H7 (cell line): Measurements from ENCODE around the gene NLRP2B. TPM values are rescaled to one million over a fixed set of nuclear protein-coding genes. Genes with fewer than 3 reads are reported as not detected.
"Not testable (repeated sequence)": the region's sequence is repeated elsewhere in the genome, so short reads cannot be mapped to it uniquely, and the experiment has no call there.

Source experiments
- DNase-seq: peaks from one replicate; pipeline ENCODE4 v3.0.0; 2012
- H3K27me3 ChIP-seq: 2 replicates; pipeline ENCODE4 v1.6.0; 2011; ENCODE audit warnings: mild to moderate bottlenecking, low read length; ENCODE audit not compliant: control insufficient read depth, insufficient read depth
- H3K36me3 ChIP-seq: replicated peaks from 2 replicates; pipeline ENCODE4 v1.5.1; 2011; ENCODE audit warnings: low read length; ENCODE audit not compliant: control insufficient read depth, insufficient read depth
- H3K4me3 ChIP-seq: 2 replicates; pipeline ENCODE4 v1.5.1; 2011; ENCODE audit warnings: low read depth, mild to moderate bottlenecking, control low read depth, low read length, moderate library complexity; ENCODE audit not compliant: insufficient read depth
- total RNA-seq: library from RNA; depleted of rRNA; stranded (reverse); fragments of >200 nt; shearing (Covaris generic); gene quantifications from 2 replicates; pipeline ENCODE4 v1.2.3, GENCODE V29; 2014; rRNA removed

Gene NLRP2B
- total RNA-seq, 1 experiment from 2014 or later = not detected

GRCh38 chrX:57640674-57641016, 39.4 kb downstream of the NLRP2B start:
- Histone ChIP-seq H3K36me3 (no peaks in the 10 kb centered on the region), H3K4me3 (no peak overlapping the region), H3K27me3 (no peaks in the 10 kb centered on the region)
- DNase-seq = no peak

DNA sequence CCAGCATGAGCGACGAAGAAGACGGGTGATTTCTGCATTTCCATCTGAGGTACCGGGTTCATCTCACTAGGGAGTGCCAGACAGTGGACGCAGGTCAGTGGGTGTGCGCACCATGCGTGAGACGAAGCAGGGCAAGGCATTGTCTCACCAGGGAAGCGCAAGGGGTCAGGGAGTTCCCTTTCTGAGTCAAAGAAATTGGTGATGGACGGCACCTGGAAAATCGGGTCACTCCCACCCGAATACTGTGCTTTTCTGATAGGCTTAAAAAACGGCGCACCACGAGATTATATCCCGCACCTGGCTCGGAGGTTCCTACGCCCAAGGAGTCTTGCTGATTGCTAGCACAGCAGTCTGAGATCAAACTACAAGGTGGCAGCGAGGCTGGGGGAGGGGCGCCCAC, 50.6 kb downstream of the NLRP2B start:
- H3K27me3 ChIP-seq, H3K4me3 ChIP-seq, DNase-seq, H3K36me3 ChIP-seq: not testable (repeated sequence)

Other genes with a start within 250 kb of the NLRP2B start
- 10.4 and 11.0 TPM in 2 replicates for gene ZXDB, start 88.2 kb downstream of the NLRP2B start, total RNA-seq
- 3.4 and 4.4 TPM in 2 replicates for gene ZXDA, start 230.2 kb upstream of the NLRP2B start, total RNA-seq